SHP77 treated with DMSO at 0.1 percent for 48 hours (cell line): ENCODE measurements around the gene HSF5.

Experiments
- DNase-seq: peaks from one replicate; lab custom pipeline; 2025; lab: John Stamatoyannopoulos, UW

The HSF5 gene

DNA sequence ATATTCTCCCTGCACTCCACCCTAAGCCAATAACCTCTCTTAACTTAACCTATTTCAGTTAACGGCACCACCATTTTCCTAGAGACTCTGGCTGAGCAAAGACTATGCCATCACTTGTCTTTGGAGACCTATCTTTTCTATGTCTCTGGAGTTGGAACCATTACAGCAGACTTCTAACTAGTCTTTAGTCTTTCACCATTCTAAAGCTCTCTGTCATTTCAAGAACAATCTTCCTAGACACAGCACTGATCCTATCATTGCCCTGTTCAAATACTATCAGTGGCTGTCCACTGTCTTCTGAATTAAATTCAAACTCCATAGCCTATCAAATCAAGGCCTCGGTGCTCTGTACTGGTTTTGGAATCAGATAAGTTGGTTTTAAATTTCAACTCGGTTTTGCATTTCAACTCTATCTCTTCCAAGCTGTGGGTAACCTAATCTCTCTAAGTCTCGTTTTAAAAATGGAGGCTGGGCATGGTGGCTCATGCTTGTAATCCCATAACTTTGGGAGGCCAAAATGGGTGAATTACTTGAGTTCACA is 102.8 kb downstream of the HSF5 start:
- no peak for DNase-seq

GRCh38 chr17:58384897-58385296 is 103.3 kb downstream of the HSF5 start:
- no peak for DNase-seq

DNA sequence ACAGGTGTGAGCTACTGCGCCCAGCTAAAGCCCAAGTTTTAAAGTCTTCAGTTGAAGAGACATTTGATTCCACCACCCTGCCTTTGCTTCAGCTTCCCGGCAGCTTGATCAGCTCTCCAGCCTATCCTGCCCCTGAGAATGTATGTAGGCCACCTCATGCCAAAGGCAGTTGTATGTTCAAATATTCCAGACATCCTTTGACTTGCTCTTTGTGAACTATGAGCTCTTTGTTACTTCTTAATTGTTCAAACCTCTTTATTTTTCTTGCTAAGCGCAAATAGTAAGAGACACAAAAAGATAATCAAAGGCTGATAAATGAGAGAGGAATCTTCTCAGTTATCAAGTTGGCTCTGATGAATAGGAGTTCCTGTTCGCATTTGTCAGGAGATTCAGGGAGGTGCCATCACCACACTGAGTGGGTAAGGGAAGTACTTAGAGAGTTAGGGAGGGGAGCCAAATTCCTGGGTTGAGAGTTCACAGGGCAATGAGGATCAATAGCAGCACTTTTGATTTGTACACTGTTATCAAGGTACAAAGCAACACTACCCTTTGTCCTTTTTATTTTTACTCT is 104.2 kb downstream of the HSF5 start:
- DNase-seq, result no peak

DNA sequence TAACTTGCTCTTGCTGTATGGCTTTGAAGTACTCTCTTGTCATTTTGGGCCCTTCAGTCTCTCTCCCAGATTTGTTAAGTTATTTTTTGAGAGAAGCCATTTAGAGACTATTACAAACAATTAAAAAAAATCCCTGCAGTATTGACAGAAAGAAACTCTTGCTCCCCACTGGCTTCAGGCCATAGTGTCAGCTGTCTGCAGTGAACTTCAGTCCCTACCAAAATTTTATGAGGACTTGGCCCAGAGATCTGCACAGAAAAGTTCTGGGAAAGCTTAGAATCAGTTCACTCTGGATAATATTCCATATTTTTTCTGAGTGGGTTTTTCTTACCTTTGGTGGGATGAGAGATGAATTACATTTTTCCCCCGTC is 105.4 kb downstream of the HSF5 start:
- no peak for DNase-seq

DNA sequence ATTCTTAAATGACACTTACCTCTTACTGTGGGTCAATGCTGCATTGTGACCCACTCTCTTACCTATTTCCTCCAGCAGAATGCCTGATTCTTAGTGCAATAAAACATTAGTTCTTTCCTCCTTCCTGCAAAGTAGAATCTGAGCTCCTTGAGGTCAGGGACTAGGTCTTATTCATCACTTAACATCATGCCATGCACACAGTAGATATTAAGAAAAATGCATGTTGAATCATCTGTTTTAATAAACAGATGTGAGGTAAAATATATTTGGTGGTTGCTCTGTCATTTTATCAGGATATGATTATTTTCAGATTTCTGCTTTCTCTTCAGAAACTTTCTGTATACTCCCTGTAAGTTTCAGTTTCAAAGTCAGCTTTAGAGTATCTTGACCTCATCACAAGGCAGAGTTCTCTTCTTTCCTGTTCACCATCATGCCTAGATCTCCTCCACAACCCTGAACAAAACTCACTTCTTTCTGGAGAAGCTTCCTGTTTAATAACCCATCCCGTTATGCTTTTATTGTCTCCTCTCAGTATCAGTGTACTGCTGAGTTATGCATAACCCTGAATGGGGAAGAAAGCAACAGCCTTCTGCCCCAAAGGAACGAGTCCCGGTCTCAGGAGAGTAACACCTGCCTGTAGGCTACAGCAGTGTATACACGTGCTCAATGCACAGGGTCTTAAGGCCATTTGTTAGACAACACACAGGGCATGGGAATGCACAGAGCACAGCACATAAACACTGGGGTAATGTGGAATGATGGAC is 105.9 kb downstream of the HSF5 start:
- DNase-seq, result no peak

DNA sequence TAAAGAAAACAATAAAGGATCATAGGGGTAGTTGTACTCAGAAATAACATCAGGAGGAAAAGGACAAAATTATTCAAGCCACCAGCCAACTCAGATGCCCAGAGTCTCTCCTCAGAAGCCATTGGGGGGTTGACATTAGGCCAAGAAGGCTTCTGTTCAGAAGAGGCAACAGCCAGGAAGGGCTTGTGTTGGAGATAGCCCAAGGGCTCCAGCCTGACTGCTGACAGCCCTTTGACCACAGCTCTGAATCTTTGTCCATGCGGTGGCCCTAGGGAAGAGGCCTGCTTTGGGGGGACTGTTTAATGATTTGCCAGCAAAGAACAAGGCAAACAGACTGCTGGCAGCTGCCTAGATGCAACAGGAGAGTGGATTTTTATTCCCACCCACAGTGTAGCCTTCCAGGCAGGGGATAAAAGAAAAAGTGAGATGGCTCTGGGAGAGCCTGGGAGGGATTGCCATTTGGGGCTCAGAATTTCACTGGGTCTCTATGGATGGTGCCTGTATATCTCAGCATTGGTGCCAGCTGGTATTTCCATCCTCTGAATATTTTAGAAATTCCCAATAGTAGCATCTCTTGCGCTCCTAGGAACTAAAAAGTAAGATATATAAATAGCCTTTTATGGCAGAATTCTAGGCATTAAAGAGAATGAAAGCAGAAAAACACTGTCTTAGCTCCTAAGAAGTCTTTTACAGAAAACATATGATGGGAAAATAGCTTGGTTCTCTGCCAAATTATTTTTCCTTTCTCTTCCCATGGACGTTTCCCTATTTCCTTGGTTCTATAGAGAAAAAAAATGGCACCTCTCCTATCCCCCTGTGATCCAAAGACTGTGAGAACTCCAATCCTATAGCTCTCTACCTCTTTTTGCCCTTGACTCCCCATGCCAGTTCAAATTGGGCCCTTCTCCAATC is 106.8 kb downstream of the HSF5 start:
- DNase-seq, result no peak

- DNase-seq, result no peak
These were observed 107.7 kb downstream of the HSF5 start for GRCh38 chr17:58380207-58381123.

DNA sequence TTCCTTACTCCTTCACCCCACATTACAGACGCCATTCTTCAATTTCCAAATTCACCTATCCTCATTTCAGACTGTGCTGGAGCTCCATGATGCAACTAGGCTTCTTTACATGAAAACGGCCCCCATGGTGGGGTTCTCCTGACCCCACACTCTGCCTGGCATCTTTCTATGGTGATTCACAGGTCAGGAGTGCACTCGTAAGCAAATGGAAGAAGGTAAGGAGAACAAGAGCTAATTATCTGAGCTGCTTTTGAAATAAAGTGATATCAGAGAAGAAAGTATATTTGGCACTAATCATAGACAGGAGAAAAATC is 108.7 kb downstream of the HSF5 start:
- no peak for DNase-seq

DNA sequence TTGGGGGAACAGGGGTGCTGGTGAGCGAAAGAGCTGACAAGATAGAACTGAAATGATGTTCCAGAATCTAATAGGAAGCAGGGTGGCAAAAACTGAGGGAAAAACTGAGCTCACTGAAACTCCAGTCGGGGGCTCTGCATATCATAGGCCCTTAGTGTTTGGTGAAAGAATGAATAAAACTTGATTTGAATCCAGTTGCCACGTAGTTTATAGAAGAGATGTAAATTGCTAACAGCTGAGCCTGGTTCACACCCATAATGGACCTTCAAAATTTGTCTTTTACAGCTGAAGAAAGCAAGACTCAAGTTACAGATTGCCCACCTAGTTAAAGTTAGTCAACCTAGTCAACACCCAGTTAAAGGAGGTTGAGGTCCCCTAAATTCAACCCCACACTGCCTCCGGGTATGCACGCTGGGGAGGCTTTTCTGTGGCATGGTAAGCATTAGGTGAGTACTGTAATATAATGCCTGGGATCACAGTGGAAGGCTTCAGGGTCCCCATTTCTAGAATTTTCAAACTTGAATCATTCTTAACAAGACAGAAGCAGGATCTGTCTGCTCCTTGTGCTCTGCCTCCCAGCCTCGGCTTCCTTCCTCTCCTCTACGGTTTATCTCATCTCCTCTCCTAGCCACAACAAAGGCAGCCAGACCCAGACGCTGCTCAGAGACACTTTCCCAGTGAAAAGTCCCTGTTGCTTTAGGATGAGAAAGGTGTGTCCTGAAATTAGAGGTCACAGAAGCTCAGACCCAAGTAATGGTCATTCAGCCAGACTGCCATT is 109.3 kb downstream of the HSF5 start:
- no peak for DNase-seq

- no peak for DNase-seq
These were observed 110.5 kb downstream of the HSF5 start for GRCh38 chr17:58377661-58378060.

DNA sequence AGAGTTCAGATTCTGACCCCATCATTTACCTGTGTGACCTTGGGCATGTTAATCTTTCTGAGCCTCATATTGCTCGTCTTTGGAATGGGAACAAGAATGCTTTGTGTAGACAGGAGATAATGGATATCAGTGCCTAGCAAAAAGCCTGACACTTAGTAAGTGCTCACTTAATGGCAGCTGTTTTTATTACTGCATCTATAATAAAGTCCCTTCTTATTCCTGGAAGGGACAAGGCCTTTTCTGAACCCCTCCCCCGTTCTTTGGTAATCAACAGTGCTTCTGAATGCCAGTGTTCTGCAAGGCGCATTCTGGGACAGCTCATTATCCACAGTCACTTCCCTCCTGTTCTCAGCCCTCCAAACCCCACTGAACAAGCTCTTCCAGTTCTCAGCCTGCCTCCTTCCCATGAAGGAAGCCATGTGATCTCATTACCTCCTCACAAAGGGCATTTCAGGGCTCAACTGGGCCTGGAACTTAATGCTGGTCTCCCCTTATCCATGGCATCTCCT is 111.1 kb downstream of the HSF5 start:
- no peak for DNase-seq

DNA sequence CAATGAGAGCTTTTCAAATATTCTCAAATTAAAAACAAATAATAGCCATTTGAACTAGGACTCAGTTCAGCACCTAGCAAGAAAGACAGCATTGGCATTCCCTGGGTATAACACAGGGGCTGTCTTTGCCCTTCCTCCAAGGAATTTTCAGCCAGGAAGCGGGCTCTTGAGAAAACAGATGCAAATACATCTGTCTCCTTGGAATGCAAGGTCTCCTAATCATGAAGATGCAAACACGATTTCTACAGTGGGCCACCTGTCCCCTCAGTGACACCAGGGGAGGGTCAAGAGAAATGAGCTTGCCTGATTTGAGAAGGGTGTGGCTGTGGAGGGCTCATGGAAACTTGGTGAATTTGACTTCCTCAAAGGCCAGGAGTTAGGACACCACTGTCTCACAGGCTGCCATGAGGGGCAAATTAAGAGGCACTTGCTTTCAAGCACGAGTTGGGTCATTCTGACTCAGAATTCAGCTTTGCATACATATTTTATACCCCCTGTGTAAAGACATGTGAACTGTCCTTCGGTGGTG is 111.7 kb downstream of the HSF5 start:
- DNase-seq, result no peak

GRCh38 chr17:58375811-58376210 is 112.4 kb downstream of the HSF5 start:
- no peak for DNase-seq

DNA sequence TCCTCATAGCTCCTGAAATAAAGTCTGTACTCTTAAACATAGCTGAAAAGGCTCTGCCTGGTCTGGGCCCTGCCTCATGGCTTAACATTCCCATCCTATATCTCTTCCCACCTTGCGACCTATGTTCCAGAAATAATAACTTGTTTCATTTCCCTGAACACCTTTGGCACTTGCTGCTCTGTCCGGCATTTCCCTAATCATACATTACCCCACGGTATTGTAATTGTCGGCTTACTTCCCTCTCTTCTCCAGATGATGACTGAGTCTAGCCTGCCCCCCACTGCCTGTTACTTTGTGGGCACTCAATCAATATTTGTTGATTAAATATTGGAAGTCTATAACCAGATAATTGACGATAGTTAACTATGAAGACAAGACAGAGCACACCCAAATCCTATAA is 113.0 kb downstream of the HSF5 start:
- DNase-seq, result no peak

DNA sequence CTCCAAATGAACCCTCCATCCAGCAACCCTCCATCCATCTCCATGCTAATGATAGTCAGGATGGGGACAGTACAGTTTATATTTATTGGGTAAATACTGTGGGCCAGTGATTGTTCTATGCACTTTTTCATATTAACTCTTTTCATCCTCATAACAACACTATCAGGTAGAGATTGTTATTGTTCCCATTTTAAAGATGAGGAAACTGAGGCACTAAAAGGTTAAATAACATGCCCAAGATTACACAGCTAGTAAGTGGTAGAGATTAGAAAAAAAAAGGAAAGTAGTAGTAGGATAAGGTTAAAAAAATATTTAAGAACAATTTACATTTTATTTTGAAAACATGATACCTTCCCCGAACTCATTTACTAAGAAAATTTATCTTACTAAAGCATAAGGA is 114.3 kb downstream of the HSF5 start:
- no peak for DNase-seq

GRCh38 chr17:58373003-58373402 is 115.2 kb downstream of the HSF5 start:
- DNase-seq, result no peak

- no peak for DNase-seq
These were observed 116.8 kb downstream of the HSF5 start for GRCh38 chr17:58371300-58371950.

DNA sequence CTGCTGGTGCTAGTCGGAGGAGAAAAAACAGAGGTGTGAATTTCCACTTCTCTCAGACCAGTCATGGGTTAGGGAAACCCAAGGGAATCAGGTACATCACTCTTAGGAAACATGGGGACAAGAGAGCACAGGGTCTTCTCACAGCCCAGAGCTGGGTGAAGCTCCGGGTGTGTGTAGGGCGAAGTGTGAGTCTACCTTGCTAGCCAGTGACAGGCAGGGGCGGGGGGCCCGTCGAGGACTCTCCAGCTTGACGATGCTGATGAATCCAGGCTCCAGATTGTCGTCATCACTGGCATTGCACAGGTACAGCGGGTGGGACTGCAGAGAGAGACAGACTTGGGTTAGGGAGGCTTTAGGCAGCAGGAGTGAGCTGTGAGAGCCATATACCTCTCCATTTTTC is 117.5 kb downstream of the HSF5 start:
- DNase-seq, result no peak

DNA sequence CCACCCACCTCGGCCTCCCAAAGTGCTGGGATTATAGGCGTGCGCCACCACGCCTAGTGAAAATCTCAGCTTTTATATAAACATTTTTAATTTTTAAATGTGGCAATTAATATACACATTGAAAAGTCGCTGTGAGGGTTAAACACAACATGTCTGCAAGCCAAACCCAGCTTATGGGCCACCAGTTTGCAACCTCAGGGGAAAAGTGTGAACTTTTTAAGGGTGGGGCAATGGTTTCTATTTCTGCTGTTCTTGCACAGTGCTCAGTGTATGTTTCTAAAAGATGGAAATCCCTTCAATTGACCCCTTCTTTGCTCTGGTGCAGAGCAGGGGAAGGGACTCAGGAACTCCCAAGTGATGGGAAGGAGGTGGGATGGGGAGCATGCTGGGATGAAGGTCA is 117.9 kb downstream of the HSF5 start:
- DNase-seq, result no peak
